GM10847 (cell line): Measurements from ENCODE around the gene CDC37.

ENCODE experiments used
- POLR2A ChIP-seq: IDR thresholded peaks from 2 replicates; pipeline ENCODE4 v1.6.1; 2011; ENCODE audit not compliant: insufficient read length; ENCODE audit errors: extremely low read depth

The CDC37 gene

GRCh38 chr19:10378124-10378523 is 25.2 kb downstream of the CDC37 start:
- TF ChIP-seq POLR2A: no peak

GRCh38 chr19:10374931-10375330 is 28.4 kb downstream of the CDC37 start:
- TF ChIP-seq POLR2A: no peak

GRCh38 chr19:10372690-10373089 is 30.7 kb downstream of the CDC37 start:
- no peak for TF ChIP-seq POLR2A

GRCh38 chr19:10368101-10368803 is 35.1 kb downstream of the CDC37 start:
- no peak for TF ChIP-seq POLR2A

- TF ChIP-seq POLR2A: no peak
Measured at GRCh38 chr19:10365518-10365917, 37.8 kb downstream of the CDC37 start.

GRCh38 chr19:10364644-10365043 is 38.7 kb downstream of the CDC37 start:
- no peak for TF ChIP-seq POLR2A

- TF ChIP-seq POLR2A: no peak
Measured at GRCh38 chr19:10363789-10364281, 39.5 kb downstream of the CDC37 start.

- no peak for TF ChIP-seq POLR2A
Measured at GRCh38 chr19:10362259-10362658, 41.1 kb downstream of the CDC37 start.

- no peak for TF ChIP-seq POLR2A
Measured at GRCh38 chr19:10361569-10362011, 41.8 kb downstream of the CDC37 start.

- no peak for TF ChIP-seq POLR2A
Measured at GRCh38 chr19:10356431-10356830, 46.9 kb downstream of the CDC37 start.

- TF ChIP-seq POLR2A: no peak
Measured at GRCh38 chr19:10353793-10354391, 49.5 kb downstream of the CDC37 start.

GRCh38 chr19:10352764-10353671 is 50.3 kb downstream of the CDC37 start:
- no peak for TF ChIP-seq POLR2A

GRCh38 chr19:10346509-10346908 is 56.8 kb downstream of the CDC37 start:
- TF ChIP-seq POLR2A: no peak

- no peak for TF ChIP-seq POLR2A
Measured at GRCh38 chr19:10344780-10345179, 58.6 kb downstream of the CDC37 start.

- no peak for TF ChIP-seq POLR2A
Measured at GRCh38 chr19:10343495-10343894, 59.8 kb downstream of the CDC37 start.
